ENCODE measurements around the gene OTUB2. TPM values are rescaled to one million over a fixed set of nuclear protein-coding genes. Genes with fewer than 3 reads are reported as not detected.

Gene OTUB2
- total RNA-seq, 1 donor from 2014 or later = 3.0 TPM

GRCh38 chr14:94056579-94057308 lies 30.6 kb downstream of the OTUB2 start:
- Mint-ChIP-seq H3K27ac (no peak overlapping the region), H3K9me3 (no peaks in the 10 kb centered on the region), H3K4me3 (no peak overlapping the region), H3K4me1 (ENCODE audit: unreplicated experiment) (peaks cover 3% of the 10 kb centered on the region), H3K27me3 (no peaks in the 10 kb centered on the region), H3K36me3 (peaks cover 49% of the 10 kb centered on the region)
- TF ChIP-seq CTCF (conservative IDR thresholded peaks at IDR 0.05) = no peak
- no peak for DNase-seq (ENCODE audit: extremely low spot score, unreplicated experiment)

- no peak for TF ChIP-seq CTCF (conservative IDR thresholded peaks at IDR 0.05)
- no peak for DNase-seq (ENCODE audit: extremely low spot score, unreplicated experiment)
- no peak overlapping the region for H3K27ac Mint-ChIP-seq
- H3K4me1 Mint-ChIP-seq (ENCODE audit: unreplicated experiment) = peaks cover 7% of the 10 kb centered on the region
- peaks cover 42% of the 10 kb centered on the region for H3K36me3 Mint-ChIP-seq
- no peak overlapping the region for H3K4me3 Mint-ChIP-seq
- no peaks in the 10 kb centered on the region for H3K27me3 Mint-ChIP-seq
- no peaks in the 10 kb centered on the region for H3K9me3 Mint-ChIP-seq
Observed at GRCh38 chr14:94058128-94058673, 32.1 kb downstream of the OTUB2 start.

DNA sequence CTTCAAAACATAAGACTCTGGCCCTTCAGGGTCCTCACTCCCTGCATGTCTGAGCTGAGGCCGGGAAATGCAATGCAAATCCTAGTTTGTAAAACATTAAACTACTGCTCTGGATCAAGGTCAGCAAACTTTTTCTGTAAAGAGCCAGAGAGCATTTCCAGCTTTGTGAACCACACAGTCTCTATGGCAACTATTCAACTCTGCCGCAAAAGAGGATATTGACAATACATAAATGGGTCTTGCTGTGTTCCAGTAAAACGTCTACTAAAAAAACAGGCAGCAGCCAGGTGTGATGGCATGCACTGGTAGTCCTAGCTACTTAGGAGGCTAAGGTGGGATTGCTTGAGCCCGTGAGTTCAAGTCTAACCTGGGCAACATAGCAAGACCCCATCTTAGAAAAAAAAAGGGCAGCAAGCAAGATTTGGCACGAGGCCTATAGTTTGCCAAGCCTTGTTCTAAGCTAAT lies 32.6 kb downstream of the OTUB2 start:
- H3K36me3 Mint-ChIP-seq = peaks cover 44% of the 10 kb centered on the region
- peaks cover 8% of the 10 kb centered on the region for H3K4me1 Mint-ChIP-seq (ENCODE audit: unreplicated experiment)
- H3K4me3 Mint-ChIP-seq = no peak overlapping the region
- H3K9me3 Mint-ChIP-seq = no peaks in the 10 kb centered on the region
- no peak overlapping the region for H3K27ac Mint-ChIP-seq
- no peak for DNase-seq (ENCODE audit: extremely low spot score, unreplicated experiment)
- TF ChIP-seq CTCF (conservative IDR thresholded peaks at IDR 0.05) = no peak
- H3K27me3 Mint-ChIP-seq = no peaks in the 10 kb centered on the region

- Mint-ChIP-seq H3K36me3 (peaks cover 33% of the 10 kb centered on the region), H3K4me1 (ENCODE audit: unreplicated experiment) (peaks cover 8% of the 10 kb centered on the region), H3K9me3 (no peaks in the 10 kb centered on the region), H3K27ac (peak overlapping the region; percentile 46), H3K4me3 (no peak overlapping the region), H3K27me3 (no peaks in the 10 kb centered on the region)
- DNase-seq (ENCODE audit: extremely low spot score, unreplicated experiment) = no peak
- no peak for TF ChIP-seq CTCF (conservative IDR thresholded peaks at IDR 0.05)
Observed at GRCh38 chr14:94059998-94060397, 33.9 kb downstream of the OTUB2 start.

DNA sequence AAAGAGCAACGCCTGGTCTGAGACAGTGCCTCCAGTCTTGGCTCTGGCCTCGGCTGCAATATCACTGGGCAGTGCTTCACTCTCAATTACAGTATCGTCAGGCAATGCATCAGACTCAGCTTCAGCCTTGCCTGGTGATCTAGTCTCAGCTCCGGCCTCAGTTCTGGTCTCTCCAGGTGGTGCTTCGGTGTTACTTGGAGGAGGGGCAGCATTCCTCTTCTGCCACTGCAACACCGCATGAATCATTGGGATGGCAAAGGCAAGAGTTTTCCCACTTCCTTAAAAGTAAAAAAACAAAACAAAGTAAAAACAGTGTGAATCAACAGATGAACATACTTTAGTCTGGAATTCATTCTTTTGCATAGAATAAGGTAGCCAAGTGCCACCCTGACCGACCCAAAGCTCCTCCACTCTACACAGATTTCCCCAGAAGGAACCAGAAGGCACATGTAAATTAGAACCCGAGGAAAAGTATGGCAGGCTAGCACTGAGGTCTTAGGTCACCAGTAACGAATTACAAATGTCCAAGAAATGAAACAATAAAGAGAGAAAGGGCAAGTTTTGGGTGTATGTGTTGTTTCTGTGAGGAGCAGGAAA lies 36.3 kb downstream of the OTUB2 start:
- Mint-ChIP-seq H3K9me3 (peaks cover 8% of the 10 kb centered on the region), H3K27ac (no peak overlapping the region), H3K36me3 (peaks cover 32% of the 10 kb centered on the region), H3K27me3 (no peaks in the 10 kb centered on the region), H3K4me3 (no peak overlapping the region), H3K4me1 (ENCODE audit: unreplicated experiment) (peaks cover 16% of the 10 kb centered on the region)
- DNase-seq (ENCODE audit: extremely low spot score, unreplicated experiment) = no peak
- TF ChIP-seq CTCF (conservative IDR thresholded peaks at IDR 0.05) = no peak

All from type B pancreatic cell (in vitro differentiated cells).